Activated naive CD8-positive, alpha-beta T cell treated with anti-CD3 and anti-CD28 coated beads for 36 hours (primary cell): ENCODE results near the gene FHIT. TPM values are rescaled to one million over a fixed set of nuclear protein-coding genes. Genes with fewer than 3 reads are reported as not detected.

Experiments
- DNase-seq: peaks from one replicate; pipeline ENCODE4 v3.0.0; 2021
- H3K27ac Mint-ChIP-seq: one replicate; pipeline ENCODE4 v1.8.0; 2022; ENCODE audit warnings: mild to moderate bottlenecking, moderate library complexity, mixed read lengths
- H3K27me3 Mint-ChIP-seq: one replicate; pipeline ENCODE4 v1.8.0; 2022; ENCODE audit warnings: mild to moderate bottlenecking, mixed read lengths
- H3K36me3 Mint-ChIP-seq: one replicate; pipeline ENCODE4 v1.8.0; 2021; ENCODE audit warnings: mild to moderate bottlenecking, mixed read lengths
- H3K4me1 Mint-ChIP-seq: one replicate; pipeline ENCODE4 v1.8.0; 2021; ENCODE audit warnings: mixed read lengths
- H3K4me3 Mint-ChIP-seq: one replicate; pipeline ENCODE4 v1.8.0; 2022; ENCODE audit warnings: mild to moderate bottlenecking, moderate library complexity, mixed read lengths
- H3K9me3 Mint-ChIP-seq: one replicate; pipeline ENCODE4 v1.8.0; 2022; ENCODE audit warnings: mixed read lengths
- total RNA-seq, 2 experiments: library from RNA; stranded (reverse); gene quantifications; one replicate each; pipeline ENCODE4 v1.2.3, GENCODE V29; 2021

The FHIT gene
- total RNA-seq, 2 experiments from 2014 or later, result 8.6 to 9.0 TPM

DNA sequence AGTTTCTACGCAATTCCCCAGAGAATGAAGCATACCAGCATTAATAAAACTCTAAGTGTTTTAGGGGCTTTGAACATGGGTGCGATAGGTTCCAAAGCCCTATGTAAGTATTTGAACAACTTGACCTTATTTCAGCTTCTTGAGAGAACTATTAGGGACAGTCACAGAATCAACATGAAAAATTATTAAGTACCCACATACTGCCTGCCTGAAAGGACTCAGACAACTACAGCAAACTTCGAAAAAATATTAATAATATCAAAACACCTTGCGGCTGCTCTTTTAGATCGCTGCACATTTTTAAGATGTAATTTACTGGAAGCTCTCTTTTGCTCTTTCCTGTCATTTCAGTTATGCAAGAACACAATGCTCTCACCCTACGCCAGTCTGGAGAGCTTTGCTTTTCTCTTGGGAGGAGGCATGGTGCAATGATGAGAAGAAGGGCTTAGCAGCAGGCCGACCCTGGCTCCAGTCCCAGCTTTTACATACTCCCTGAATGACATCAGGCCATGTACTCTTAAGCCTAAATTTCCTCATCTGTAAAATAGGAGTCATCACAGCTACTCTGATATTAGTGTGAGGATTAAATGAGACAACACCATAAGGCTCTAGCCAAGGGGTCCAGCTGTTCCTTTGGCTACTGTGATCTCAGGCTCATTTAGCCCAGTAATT, 640.7 kb downstream of the FHIT start:
- no peaks in the 10 kb centered on the region for H3K27me3 Mint-ChIP-seq
- H3K4me1 Mint-ChIP-seq, result no peaks in the 10 kb centered on the region
- no peak overlapping the region for H3K27ac Mint-ChIP-seq
- H3K4me3 Mint-ChIP-seq, result no peak overlapping the region
- H3K9me3 Mint-ChIP-seq, result no peaks in the 10 kb centered on the region
- no peaks in the 10 kb centered on the region for H3K36me3 Mint-ChIP-seq
- no peak for DNase-seq

DNA sequence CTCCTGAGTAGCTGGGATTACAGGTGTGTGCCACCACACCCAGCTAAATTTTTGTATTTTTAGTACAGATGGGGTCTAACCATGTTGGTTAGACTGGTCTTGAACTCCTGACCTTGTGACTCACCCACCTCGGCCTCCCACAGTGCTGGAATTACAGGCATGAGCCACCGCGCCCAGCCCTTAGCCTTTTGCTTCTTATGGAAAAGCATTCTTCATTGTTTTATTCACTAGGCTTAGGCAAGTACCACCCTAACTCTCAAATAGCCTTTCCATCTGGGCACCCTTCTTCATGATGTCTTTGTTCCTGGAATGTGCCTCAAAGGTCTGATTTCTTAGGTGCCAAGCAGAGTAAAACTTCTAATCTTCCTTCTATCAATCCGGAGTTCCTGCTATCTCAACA, 641.8 kb downstream of the FHIT start:
- Mint-ChIP-seq H3K4me1 (no peaks in the 10 kb centered on the region), H3K36me3 (no peaks in the 10 kb centered on the region), H3K9me3 (no peaks in the 10 kb centered on the region), H3K4me3 (no peak overlapping the region), H3K27me3 (no peaks in the 10 kb centered on the region), H3K27ac (no peak overlapping the region)
- DNase-seq, result no peak

DNA sequence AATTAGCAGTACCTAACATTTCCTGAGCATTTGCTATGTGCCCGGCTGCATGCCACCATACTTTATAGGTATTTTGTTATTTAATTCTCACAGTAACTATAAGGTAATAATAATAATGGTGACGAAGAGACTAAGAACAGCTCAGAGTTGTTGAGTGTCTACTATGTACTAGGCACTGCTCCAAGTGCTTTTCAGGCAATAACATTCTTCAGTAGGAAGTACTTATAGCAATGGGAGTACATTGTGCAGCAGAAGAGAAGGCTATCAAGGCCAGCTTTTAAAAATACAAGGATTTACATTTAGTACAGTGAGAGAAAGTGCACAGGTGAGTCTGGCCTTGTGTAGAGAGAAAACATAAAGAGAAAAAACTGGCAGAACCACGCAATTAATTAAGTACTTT, 647.4 kb downstream of the FHIT start:
- peaks cover 6% of the 10 kb centered on the region for H3K4me1 Mint-ChIP-seq
- no peaks in the 10 kb centered on the region for H3K9me3 Mint-ChIP-seq
- no peak for DNase-seq
- H3K4me3 Mint-ChIP-seq, result no peak overlapping the region
- H3K27me3 Mint-ChIP-seq, result no peaks in the 10 kb centered on the region
- no peaks in the 10 kb centered on the region for H3K36me3 Mint-ChIP-seq
- H3K27ac Mint-ChIP-seq, result no peak overlapping the region

GRCh38 chr3:60600848-60601247, 650.4 kb downstream of the FHIT start:
- Mint-ChIP-seq H3K4me1 (peaks cover 6% of the 10 kb centered on the region), H3K36me3 (no peaks in the 10 kb centered on the region), H3K27me3 (no peaks in the 10 kb centered on the region), H3K4me3 (no peak overlapping the region), H3K9me3 (no peaks in the 10 kb centered on the region), H3K27ac (no peak overlapping the region)
- DNase-seq, result no peak

- Mint-ChIP-seq H3K27ac (no peak overlapping the region), H3K4me1 (peaks cover 8% of the 10 kb centered on the region)
Observed at GRCh38 chr3:60599586-60599985, 651.7 kb downstream of the FHIT start.

DNA sequence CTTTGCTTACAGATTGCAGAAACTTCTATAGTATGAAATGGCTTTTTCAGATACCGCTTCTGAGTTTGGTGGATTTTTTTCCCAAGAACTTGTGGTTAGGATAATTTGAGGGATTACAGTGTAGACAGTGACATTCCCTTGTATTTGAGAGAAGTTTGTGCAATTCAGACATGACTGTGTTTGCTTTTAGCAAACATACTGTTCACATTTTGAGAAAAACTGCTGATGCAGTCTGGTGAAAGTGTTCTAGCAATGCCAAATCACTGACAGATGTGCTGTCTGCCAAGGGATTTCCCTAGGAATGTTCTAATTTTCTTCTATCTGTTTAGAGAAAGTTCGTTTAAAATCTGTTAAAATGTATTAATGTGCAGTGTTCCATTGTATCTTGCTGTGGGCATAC, 652.6 kb downstream of the FHIT start:
- no peak for DNase-seq
- Mint-ChIP-seq H3K27me3 (no peaks in the 10 kb centered on the region), H3K9me3 (no peaks in the 10 kb centered on the region), H3K36me3 (no peaks in the 10 kb centered on the region), H3K27ac (no peak overlapping the region), H3K4me3 (no peak overlapping the region), H3K4me1 (peaks cover 8% of the 10 kb centered on the region)

More at GRCh38 chr3:60599586-60599985, 651.7 kb downstream of the FHIT start:
- Mint-ChIP-seq H3K4me3 (no peak overlapping the region), H3K27me3 (no peaks in the 10 kb centered on the region), H3K9me3 (no peaks in the 10 kb centered on the region), H3K36me3 (no peaks in the 10 kb centered on the region)
- no peak for DNase-seq

DNA sequence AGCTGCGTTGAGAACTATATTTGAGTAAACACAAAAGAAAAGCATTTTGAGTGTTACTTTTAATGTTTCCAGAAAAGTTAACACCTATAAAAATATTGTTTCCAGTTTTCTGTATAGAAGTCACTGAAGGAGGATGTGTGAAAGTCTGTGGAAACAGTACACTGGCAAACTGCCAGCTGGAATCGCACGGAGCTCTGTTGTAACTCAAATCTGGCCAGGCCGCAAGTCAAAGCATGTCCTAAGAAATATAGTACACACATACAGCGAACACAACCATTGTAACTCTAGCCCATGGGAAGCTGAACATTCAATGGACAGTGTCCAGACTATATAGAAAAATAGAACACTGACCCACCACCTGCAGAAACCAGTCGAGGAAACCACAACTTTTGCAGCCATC, 657.2 kb downstream of the FHIT start:
- DNase-seq, result no peak
- Mint-ChIP-seq H3K27ac (no peak overlapping the region), H3K4me1 (peaks cover 4% of the 10 kb centered on the region), H3K4me3 (no peak overlapping the region), H3K27me3 (no peaks in the 10 kb centered on the region), H3K9me3 (no peaks in the 10 kb centered on the region), H3K36me3 (no peaks in the 10 kb centered on the region)

GRCh38 chr3:60591267-60591666, 660.0 kb downstream of the FHIT start:
- H3K9me3 Mint-ChIP-seq, result peaks cover 4% of the 10 kb centered on the region
- H3K36me3 Mint-ChIP-seq, result peaks cover 2% of the 10 kb centered on the region
- no peak overlapping the region for H3K27ac Mint-ChIP-seq
- DNase-seq, result no peak
- H3K27me3 Mint-ChIP-seq, result no peaks in the 10 kb centered on the region
- no peak overlapping the region for H3K4me3 Mint-ChIP-seq
- peaks cover 4% of the 10 kb centered on the region for H3K4me1 Mint-ChIP-seq

- Mint-ChIP-seq H3K27ac (no peak overlapping the region), H3K9me3 (peaks cover 5% of the 10 kb centered on the region), H3K4me1 (peaks cover 2% of the 10 kb centered on the region), H3K4me3 (no peak overlapping the region), H3K27me3 (no peaks in the 10 kb centered on the region), H3K36me3 (peaks cover 2% of the 10 kb centered on the region)
- DNase-seq, result peak; percentile 1
Observed at GRCh38 chr3:60588806-60589205, 662.4 kb downstream of the FHIT start.

DNA sequence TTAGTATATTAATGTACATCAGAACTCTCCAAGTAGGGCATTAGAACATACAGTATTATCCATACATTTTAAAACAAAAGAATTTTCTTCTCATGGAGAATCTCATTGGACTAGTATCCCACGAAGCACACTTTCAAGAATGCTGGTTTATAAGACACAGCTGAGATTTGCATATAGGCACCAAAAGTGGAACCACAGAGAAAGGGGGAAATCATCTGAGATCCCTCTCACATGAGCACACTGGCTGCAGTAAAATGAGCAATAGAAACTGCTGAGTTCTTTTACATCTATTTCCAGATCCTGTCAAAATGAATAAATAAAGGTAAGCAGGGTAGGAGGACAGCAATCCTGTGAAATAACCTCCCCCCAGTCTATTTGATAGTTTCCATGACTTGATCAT, 665.3 kb downstream of the FHIT start:
- Mint-ChIP-seq H3K9me3 (peaks cover 5% of the 10 kb centered on the region), H3K27ac (no peak overlapping the region), H3K36me3 (peaks cover 2% of the 10 kb centered on the region), H3K4me1 (peaks cover 2% of the 10 kb centered on the region), H3K4me3 (no peak overlapping the region), H3K27me3 (no peaks in the 10 kb centered on the region)
- DNase-seq, result no peak

- peaks cover 2% of the 10 kb centered on the region for H3K36me3 Mint-ChIP-seq
- H3K4me3 Mint-ChIP-seq, result no peak overlapping the region
- peaks cover 5% of the 10 kb centered on the region for H3K9me3 Mint-ChIP-seq
Observed at GRCh38 chr3:60584250-60584649, 667.0 kb downstream of the FHIT start.

GRCh38 chr3:60582288-60582687, 669.0 kb downstream of the FHIT start:
- Mint-ChIP-seq H3K9me3 (peaks cover 5% of the 10 kb centered on the region), H3K27ac (no peak overlapping the region), H3K36me3 (peaks cover 2% of the 10 kb centered on the region), H3K27me3 (no peaks in the 10 kb centered on the region), H3K4me3 (no peak overlapping the region), H3K4me1 (no peaks in the 10 kb centered on the region)
- no peak for DNase-seq

More at GRCh38 chr3:60584250-60584649, 667.0 kb downstream of the FHIT start:
- peaks cover under 1% of the 10 kb centered on the region for H3K4me1 Mint-ChIP-seq
- H3K27ac Mint-ChIP-seq, result no peak overlapping the region
- no peak for DNase-seq
- H3K27me3 Mint-ChIP-seq, result no peaks in the 10 kb centered on the region

DNA sequence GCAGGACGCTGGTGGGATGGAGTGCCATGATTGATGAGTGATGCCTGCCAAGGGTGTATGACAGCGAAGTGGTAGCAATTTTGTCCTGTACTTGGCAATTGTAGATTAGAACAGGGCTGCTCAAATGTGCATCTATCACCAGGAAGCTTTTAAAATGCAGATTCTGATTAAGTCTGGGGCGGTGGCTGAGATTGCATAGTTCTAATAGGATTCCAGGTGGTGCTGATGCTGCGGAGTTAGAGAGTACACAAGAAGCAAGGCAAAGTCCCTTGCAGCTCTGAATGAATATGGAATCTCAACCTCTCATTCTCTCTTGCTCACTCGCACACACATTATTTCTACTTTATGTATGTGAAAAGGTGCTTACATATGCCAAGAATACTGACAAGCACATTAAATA, 670.4 kb downstream of the FHIT start:
- DNase-seq, result no peak
- Mint-ChIP-seq H3K4me3 (no peak overlapping the region), H3K9me3 (no peaks in the 10 kb centered on the region), H3K27ac (no peak overlapping the region), H3K27me3 (no peaks in the 10 kb centered on the region), H3K4me1 (no peaks in the 10 kb centered on the region), H3K36me3 (no peaks in the 10 kb centered on the region)

- no peak overlapping the region for H3K27ac Mint-ChIP-seq
- no peaks in the 10 kb centered on the region for H3K9me3 Mint-ChIP-seq
- no peak overlapping the region for H3K4me3 Mint-ChIP-seq
- H3K4me1 Mint-ChIP-seq, result no peaks in the 10 kb centered on the region
- H3K27me3 Mint-ChIP-seq, result no peaks in the 10 kb centered on the region
- H3K36me3 Mint-ChIP-seq, result no peaks in the 10 kb centered on the region
- DNase-seq, result no peak
Observed at GRCh38 chr3:60579734-60580133, 671.5 kb downstream of the FHIT start.

DNA sequence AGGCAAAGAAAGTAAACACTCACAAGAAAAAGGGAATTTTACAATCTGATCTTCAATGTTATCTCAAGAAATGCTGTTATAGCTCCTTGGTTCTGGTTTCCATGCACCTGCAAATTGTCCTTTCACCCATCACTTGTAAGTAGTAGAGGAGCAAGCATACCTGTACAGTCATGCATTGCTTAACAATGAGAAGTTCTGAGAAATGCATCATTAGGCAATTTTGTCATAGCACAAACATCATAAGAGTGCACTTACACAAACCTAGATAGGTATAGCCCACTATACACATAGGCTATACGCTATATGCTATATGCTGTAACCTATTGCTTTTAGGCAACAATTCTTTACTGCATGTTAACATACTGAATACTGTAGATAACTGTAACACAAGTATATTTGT, 672.3 kb downstream of the FHIT start:
- no peaks in the 10 kb centered on the region for H3K4me1 Mint-ChIP-seq
- no peaks in the 10 kb centered on the region for H3K36me3 Mint-ChIP-seq
- H3K4me3 Mint-ChIP-seq, result no peak overlapping the region
- no peaks in the 10 kb centered on the region for H3K27me3 Mint-ChIP-seq
- H3K27ac Mint-ChIP-seq, result no peak overlapping the region
- no peak for DNase-seq
- no peaks in the 10 kb centered on the region for H3K9me3 Mint-ChIP-seq

DNA sequence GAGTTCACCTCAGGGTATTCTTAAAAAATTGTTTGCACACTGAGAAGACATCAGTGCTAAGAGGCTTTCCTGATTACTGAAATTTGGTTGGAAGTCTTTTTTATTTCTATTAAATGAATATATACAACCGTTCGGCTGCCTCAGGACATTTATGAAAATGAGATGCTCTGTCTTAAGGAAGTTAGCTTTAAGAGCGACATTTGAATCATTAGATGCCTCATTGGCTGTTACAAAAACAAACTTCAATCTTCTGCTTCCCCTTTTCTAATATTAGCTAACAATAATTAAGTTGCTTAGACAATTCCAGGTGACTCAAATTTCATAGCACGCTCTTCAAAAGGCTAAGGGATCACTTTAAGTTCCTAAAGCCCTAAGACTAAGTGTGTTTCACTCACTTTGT, 673.7 kb downstream of the FHIT start:
- Mint-ChIP-seq H3K36me3 (no peaks in the 10 kb centered on the region), H3K27ac (no peak overlapping the region), H3K4me3 (no peak overlapping the region), H3K9me3 (no peaks in the 10 kb centered on the region), H3K4me1 (no peaks in the 10 kb centered on the region), H3K27me3 (no peaks in the 10 kb centered on the region)
- DNase-seq, result no peak
